CD4-positive, alpha-beta T cell treated with Interleukin-4 for 4 hours (primary cell): ENCODE measurements around the gene G3BP2.
"Not testable (repeated sequence)": the region's sequence is repeated elsewhere in the genome, so short reads cannot be mapped to it uniquely, and the experiment has no call there.

Experiments
- DNase-seq: peaks from one replicate; pipeline ENCODE4 v3.0.0-alpha.2; 2020

G3BP2 gene

GRCh38 chr4:75673027-75673958, at the start of gene G3BP2:
TSS of gene G3BP2 (minus strand) at chr4:75673411. CDS start at chr4:75662025, 11,386 bp downstream.
- DNase-seq, result peak; percentile 99

GRCh38 chr4:75722417-75722816, 49.2 kb upstream of the G3BP2 start:
- DNase-seq, result no peak

- DNase-seq, result no peak
Measured at GRCh38 chr4:75718529-75718928, 45.3 kb upstream of the G3BP2 start.

- DNase-seq, result no peak
Measured at GRCh38 chr4:75717408-75717807, 44.2 kb upstream of the G3BP2 start.

- DNase-seq, result not testable (repeated sequence)
Measured at GRCh38 chr4:75716054-75716453, 42.8 kb upstream of the G3BP2 start.

- no peak for DNase-seq
Measured at GRCh38 chr4:75715105-75715799, 42.0 kb upstream of the G3BP2 start.

- no peak for DNase-seq
Measured at GRCh38 chr4:75714704-75715103, 41.5 kb upstream of the G3BP2 start.

- no peak for DNase-seq
Measured at GRCh38 chr4:75714011-75714410, 40.8 kb upstream of the G3BP2 start.

GRCh38 chr4:75710246-75710645, 37.0 kb upstream of the G3BP2 start:
- DNase-seq, result no peak

- DNase-seq, result peak; percentile 59
Measured at GRCh38 chr4:75708218-75708691, 35.0 kb upstream of the G3BP2 start.

- DNase-seq, result no peak
Measured at GRCh38 chr4:75705198-75705977, 32.2 kb upstream of the G3BP2 start.

GRCh38 chr4:75702919-75703411, 29.8 kb upstream of the G3BP2 start:
- DNase-seq, result no peak

GRCh38 chr4:75699299-75699698, 26.1 kb upstream of the G3BP2 start:
- no peak for DNase-seq

- no peak for DNase-seq
Measured at GRCh38 chr4:75698963-75699228, 25.7 kb upstream of the G3BP2 start.

GRCh38 chr4:75698162-75698962, 25.2 kb upstream of the G3BP2 start:
- DNase-seq, result peak; percentile 42

GRCh38 chr4:75696581-75696980, 23.4 kb upstream of the G3BP2 start:
- DNase-seq, result no peak

GRCh38 chr4:75696071-75696470, 22.9 kb upstream of the G3BP2 start:
- peak; percentile 53 for DNase-seq

GRCh38 chr4:75692066-75692465, 18.9 kb upstream of the G3BP2 start:
- DNase-seq, result not testable (repeated sequence)

- DNase-seq, result not testable (repeated sequence)
Measured at GRCh38 chr4:75687125-75687524, 13.9 kb upstream of the G3BP2 start.

- DNase-seq, result peak; percentile 37
Measured at GRCh38 chr4:75686346-75686745, 13.1 kb upstream of the G3BP2 start.

GRCh38 chr4:75685546-75686189, 12.5 kb upstream of the G3BP2 start:
- DNase-seq, result no peak
